HTERT RPE-1 (cell line): ENCODE results near the gene OPRL1.
"Not testable (repeated sequence)": the region's sequence is repeated elsewhere in the genome, so short reads cannot be mapped to it uniquely, and the experiment has no call there.

ENCODE experiments used
- in situ Hi-C: fragments of 300-500 bp; cut with MboI; formaldehyde crosslinking; loops from 4 replicates; pipeline ENCODE4 v1.14.3; 2020; ENCODE audit warnings: low sequenced_read_pairs

The OPRL1 gene

GRCh38 chr20:64114356-64114971 lies 34.6 kb downstream of the OPRL1 start:
- in situ Hi-C loops, result no loop called here

DNA sequence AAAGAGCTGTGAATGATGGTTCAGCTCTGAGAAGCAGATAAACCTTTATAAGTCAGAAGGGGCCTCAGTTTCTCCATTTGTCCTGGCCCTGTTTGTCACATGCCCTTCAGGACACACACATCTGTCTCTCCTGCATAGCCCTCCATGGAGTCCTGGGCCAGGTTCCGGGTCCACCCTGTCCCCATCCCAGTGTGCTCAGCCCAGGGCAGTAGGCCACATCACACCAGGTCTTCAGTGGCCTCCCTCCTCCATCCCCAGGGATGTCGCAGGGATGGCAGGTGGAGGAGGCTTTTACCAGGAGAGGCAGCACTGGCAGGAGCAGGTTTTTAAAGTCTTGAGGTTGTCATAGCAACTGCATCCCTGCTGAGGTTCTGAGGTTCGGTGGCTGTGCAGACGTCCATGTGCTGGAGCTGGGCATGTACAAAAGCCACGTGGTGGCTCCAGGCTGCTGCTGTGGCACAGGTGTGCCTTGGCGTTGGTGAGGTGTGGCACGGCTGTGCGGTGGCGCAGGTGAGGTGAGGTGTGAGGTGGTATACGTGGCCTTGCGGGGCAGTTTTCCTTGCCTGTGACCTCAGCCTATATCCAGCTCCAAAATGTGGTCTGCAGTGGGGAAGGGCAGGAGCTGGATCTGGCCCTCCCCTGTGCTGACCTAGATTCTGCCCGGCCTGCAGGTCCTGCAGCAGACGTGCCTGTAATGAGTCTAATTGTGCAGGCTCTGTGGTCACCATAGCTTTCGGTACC lies 35.5 kb downstream of the OPRL1 start:
- in situ Hi-C loops, result no loop called here

DNA sequence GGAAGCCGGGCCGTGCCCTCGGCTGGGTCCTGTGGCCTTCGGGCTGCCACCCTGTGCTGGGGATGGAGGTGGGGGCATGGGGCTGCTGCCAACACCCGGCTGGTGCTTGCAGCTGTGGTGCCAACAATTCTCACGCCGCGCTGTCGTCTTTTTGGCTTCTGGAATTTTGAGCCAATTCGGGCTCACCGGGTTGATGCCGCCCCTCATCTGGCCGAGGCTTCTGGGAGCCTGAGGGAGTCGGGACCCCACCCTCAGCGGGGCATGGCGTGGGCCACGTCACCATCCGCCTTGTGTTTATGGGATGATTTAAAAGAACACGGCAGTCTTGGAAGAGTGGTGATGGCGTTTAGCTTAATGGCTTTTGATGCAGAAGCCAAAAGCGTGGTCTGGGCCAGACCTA lies 36.1 kb downstream of the OPRL1 start:
- in situ Hi-C loops, result no loop called here

GRCh38 chr20:64116541-64117431 lies 36.9 kb downstream of the OPRL1 start:
- in situ Hi-C loops, result no loop called here

DNA sequence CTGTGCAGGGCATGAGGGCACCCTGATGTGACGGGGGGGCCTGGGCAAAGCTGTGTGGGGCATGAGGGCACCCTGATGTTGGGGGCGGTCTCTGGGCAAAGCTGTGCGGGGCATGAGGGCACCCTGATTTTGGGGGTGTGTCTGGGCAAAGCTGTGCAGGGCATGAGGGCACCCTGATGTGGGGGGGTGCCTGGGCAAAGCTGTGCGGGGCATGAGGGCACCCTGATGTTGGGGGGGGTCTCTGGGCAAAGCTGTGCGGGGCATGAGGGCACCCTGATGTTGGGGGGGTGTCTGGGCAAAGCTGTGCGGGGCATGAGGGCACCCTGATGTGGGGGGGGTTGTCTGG lies 37.5 kb downstream of the OPRL1 start:
- in situ Hi-C loops, result not testable (repeated sequence)

DNA sequence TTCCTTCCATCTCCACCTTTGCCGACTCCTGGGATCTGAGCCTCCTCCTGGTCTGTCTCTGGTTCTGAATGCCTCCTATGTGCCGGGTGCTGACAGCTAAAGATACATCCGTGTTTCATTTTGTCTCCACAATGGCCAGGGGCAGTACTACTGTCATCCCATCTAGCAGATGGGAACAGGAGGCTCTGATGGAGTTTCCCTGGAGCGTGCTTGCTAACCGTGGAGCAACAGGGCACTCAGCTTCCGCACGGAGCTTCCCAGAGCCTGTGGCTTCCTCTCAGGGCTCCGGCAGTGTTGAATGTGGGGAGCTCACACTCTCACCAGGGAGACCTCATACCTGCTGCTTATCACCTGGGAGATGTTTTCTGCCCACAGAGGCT lies 39.4 kb downstream of the OPRL1 start:
- in situ Hi-C loops, result no loop called here

GRCh38 chr20:64119681-64120341 lies 39.9 kb downstream of the OPRL1 start:
- in situ Hi-C loops, result no loop called here

- in situ Hi-C loops, result no loop called here
These were observed 41.7 kb downstream of the OPRL1 start for GRCh38 chr20:64121586-64121985.

GRCh38 chr20:64122927-64123326 lies 43.0 kb downstream of the OPRL1 start:
- in situ Hi-C loops, result not testable (repeated sequence)

DNA sequence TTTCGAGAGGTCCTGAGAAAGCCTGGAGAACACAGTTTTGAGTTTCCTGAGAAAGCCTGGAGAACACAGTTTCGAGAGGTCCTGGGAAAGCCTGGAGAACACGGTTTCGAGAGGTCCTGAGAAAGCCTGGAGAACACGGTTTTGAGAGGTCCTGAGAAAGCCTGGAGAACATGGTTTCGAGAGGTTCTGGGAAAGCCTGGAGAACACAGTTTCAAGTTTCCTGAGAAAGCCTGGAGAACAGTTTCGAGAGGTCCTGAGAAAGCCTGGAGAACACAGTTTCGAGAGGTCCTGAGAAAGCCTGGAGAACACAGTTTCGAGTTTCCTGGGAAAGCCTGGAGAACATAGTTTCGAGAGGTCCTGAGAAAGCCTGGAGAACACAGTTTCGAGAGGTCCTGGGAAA lies 43.6 kb downstream of the OPRL1 start:
- in situ Hi-C loops, result not testable (repeated sequence)

DNA sequence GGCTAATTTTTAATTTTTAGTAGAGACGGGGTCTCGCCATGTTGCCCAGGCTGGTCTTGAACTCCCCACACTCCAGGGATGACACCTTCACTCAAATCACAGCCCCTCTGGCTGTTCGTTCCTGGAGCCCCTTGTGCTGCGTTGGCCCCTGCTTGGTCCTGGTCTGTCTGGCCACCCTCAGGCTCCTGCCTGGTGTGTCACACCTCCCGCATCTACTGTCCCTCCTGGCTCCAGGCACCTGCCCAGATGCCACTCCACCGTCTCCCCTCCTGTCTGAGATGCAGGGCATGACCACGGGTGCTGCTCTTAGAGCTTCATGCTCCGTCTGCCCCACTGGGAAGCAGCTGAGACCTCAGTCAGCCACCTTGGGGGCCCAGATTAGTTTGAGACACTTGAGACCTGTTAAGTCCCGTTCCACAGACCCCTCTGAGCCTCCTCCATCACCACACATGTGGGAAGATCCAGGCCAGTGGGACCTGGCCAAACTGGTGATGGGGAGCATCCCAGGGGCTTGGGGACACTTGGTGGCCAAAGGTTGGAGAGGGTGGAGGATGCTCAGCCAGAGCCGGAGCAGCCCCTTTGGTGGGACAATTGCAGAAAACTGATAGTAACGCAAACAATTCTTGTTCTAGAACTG lies 49.4 kb downstream of the OPRL1 start:
- in situ Hi-C loops, result no loop called here

DNA sequence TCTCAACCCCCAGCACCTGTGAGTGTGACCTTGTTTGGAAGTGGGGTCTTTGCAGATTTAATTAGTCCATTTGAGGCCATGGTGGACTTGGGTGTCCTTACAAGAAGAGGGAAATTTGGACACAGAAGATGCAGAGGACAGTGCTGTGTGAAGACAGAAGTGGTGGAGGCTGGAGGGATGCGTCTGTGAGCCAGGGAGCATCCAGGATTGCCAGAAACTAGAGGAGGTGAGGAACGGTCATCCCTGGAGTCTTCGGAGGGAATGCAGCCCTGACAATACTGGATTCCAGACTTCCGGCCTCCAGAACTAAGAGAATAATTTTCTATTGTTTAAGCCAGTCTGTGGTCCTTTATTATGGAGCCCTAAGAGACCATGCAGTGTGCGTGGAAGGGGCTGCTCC lies 50.4 kb downstream of the OPRL1 start:
- in situ Hi-C loops, result no loop called here

- in situ Hi-C loops, result no loop called here
These were observed 51.0 kb downstream of the OPRL1 start for GRCh38 chr20:64130876-64131275.

- in situ Hi-C loops, result no loop called here
These were observed 51.5 kb downstream of the OPRL1 start for GRCh38 chr20:64131406-64131805.

DNA sequence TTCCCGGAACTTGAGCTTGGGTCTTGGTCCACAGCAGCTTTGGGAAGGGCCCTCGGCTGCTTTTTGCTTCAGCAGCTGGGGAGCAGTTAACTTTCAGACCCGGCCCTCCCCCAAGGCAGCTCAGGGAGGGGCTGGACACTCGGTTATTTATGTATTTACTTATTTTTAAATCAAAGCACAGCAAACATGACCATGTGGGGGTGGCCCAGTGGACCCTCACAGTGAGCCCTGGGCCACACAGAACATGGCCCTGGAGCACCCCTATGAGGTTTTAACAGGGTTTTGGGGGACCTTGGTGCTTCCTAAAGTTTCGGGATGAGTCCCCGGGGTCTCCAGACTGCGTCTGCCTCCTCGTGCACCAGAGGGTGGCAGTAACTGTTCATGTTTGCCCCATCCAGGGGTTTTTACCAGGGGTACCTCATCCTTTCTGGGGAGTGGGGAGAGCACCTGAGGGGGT lies 54.1 kb downstream of the OPRL1 start:
- in situ Hi-C loops, result no loop called here

GRCh38 chr20:64134744-64135143 lies 54.9 kb downstream of the OPRL1 start:
- in situ Hi-C loops, result not testable (repeated sequence)

- in situ Hi-C loops, result no loop called here
These were observed 56.3 kb downstream of the OPRL1 start for GRCh38 chr20:64136004-64136710.

GRCh38 chr20:64137598-64138031 lies 57.7 kb downstream of the OPRL1 start:
- in situ Hi-C loops, result no loop called here

- in situ Hi-C loops, result no loop called here
These were observed 58.5 kb downstream of the OPRL1 start for GRCh38 chr20:64138276-64138815.
